GM10847 (cell line): ENCODE results near the gene CEP83.

Source experiments
- POLR2A ChIP-seq: IDR thresholded peaks from 2 replicates; pipeline ENCODE4 v1.6.1; 2011; ENCODE audit not compliant: insufficient read length; ENCODE audit errors: extremely low read depth

The CEP83 gene

GRCh38 chr12:94273272-94273671 lies 186.4 kb downstream of the CEP83 start:
- no peak for TF ChIP-seq POLR2A

- TF ChIP-seq POLR2A, result no peak
These were observed 187.4 kb downstream of the CEP83 start for GRCh38 chr12:94272280-94272679.

GRCh38 chr12:94271351-94271750 lies 188.3 kb downstream of the CEP83 start:
- TF ChIP-seq POLR2A, result no peak

- TF ChIP-seq POLR2A, result no peak
These were observed 190.2 kb downstream of the CEP83 start for GRCh38 chr12:94269316-94269999.

- no peak for TF ChIP-seq POLR2A
These were observed 191.7 kb downstream of the CEP83 start for GRCh38 chr12:94267921-94268471.

- TF ChIP-seq POLR2A, result no peak
These were observed 192.2 kb downstream of the CEP83 start for GRCh38 chr12:94267537-94267872.

- TF ChIP-seq POLR2A, result no peak
These were observed 192.7 kb downstream of the CEP83 start for GRCh38 chr12:94266796-94267536.

GRCh38 chr12:94265966-94266745 lies 193.5 kb downstream of the CEP83 start:
- no peak for TF ChIP-seq POLR2A

GRCh38 chr12:94265539-94265938 lies 194.1 kb downstream of the CEP83 start:
- TF ChIP-seq POLR2A, result no peak

GRCh38 chr12:94264736-94265485 lies 194.8 kb downstream of the CEP83 start:
- TF ChIP-seq POLR2A, result no peak

GRCh38 chr12:94263905-94264561 lies 195.6 kb downstream of the CEP83 start:
- TF ChIP-seq POLR2A, result no peak

GRCh38 chr12:94263011-94263811 lies 196.5 kb downstream of the CEP83 start:
- TF ChIP-seq POLR2A, result no peak

GRCh38 chr12:94262228-94263010 lies 197.2 kb downstream of the CEP83 start:
- TF ChIP-seq POLR2A, result no peak
